LNCaP clone FGC (cell line): ENCODE measurements around the gene DCAF8.
"Not testable (repeated sequence)": the region's sequence is repeated elsewhere in the genome, so short reads cannot be mapped to it uniquely, and the experiment has no call there.

Source experiments
- DNase-seq: peaks from one replicate; pipeline ENCODE4 v3.0.0-alpha.2; 2011; ENCODE audit warnings: low read depth
- H3K4me3 ChIP-seq: 2 replicates; pipeline ENCODE4 v1.5.1; 2011; ENCODE audit warnings: mild to moderate bottlenecking, low read depth, low read length, control low read depth
- CTCF ChIP-seq: IDR thresholded peaks from 2 replicates; pipeline ENCODE4 v1.5.1; 2012; ENCODE audit warnings: mild to moderate bottlenecking; ENCODE audit not compliant: control insufficient read depth, insufficient read depth; ENCODE audit errors: extremely low read depth

The DCAF8 gene

GRCh38 chr1:160296036-160296435 is 33.7 kb upstream of the DCAF8 start:
- no peak overlapping the region for H3K4me3 ChIP-seq
- no peak for TF ChIP-seq CTCF
- no peak for DNase-seq

GRCh38 chr1:160293020-160293968 is 30.9 kb upstream of the DCAF8 start:
- H3K4me3 ChIP-seq = no peak overlapping the region
- TF ChIP-seq CTCF = no peak
- DNase-seq = no peak

- H3K4me3 ChIP-seq = no peak overlapping the region
- peak; percentile 90 for TF ChIP-seq CTCF
- DNase-seq = peak; percentile 44
Observed at GRCh38 chr1:160291248-160292220, 29.2 kb upstream of the DCAF8 start.

GRCh38 chr1:160287769-160288168 is 25.4 kb upstream of the DCAF8 start:
- not testable (repeated sequence) for H3K4me3 ChIP-seq, DNase-seq

- peak overlapping the region; percentile 88 for H3K4me3 ChIP-seq
- no peak for DNase-seq
- no peak for TF ChIP-seq CTCF
Observed at GRCh38 chr1:160285506-160285905, 23.2 kb upstream of the DCAF8 start.

- H3K4me3 ChIP-seq = peak within 1 kb of the TSS; percentile 88
- TF ChIP-seq CTCF = no peak
- DNase-seq = peak; percentile 78
Observed at GRCh38 chr1:160284782-160285344, 22.5 kb upstream of the DCAF8 start, which contains the start of gene PEX19. Gene PEX19, minus strand, starts transcription at chr1:160285133. Its CDS starts 9 bp downstream, at chr1:160285124.
